Keratinocyte (primary cell): ENCODE results near the gene GNMT.

Experiments used
- CTCF ChIP-seq, 3 experiments: IDR thresholded peaks in 1 of 3; conservative IDR thresholded peaks in 1 of 3; optimal IDR thresholded peaks in 1 of 3; 2 replicates in 2 of 3; 3 replicates in 1 of 3; pipeline versions ENCODE3 to v1.5.1; 2011; ENCODE audit warnings: low read length in 3 of 3, mild to moderate bottlenecking in 3 of 3, moderate library complexity in 2 of 3, control low read depth in 1 of 3, inconsistent platforms in 1 of 3; ENCODE audit not compliant: insufficient read depth in 2 of 3; ENCODE audit errors: extremely low read depth in 1 of 3
- EZH2 ChIP-seq: IDR thresholded peaks from one replicate; pipeline ENCODE4 v1.6.1; 2012; ENCODE audit warnings: inconsistent platforms, mild to moderate bottlenecking, low read length, moderate library complexity

DNA sequence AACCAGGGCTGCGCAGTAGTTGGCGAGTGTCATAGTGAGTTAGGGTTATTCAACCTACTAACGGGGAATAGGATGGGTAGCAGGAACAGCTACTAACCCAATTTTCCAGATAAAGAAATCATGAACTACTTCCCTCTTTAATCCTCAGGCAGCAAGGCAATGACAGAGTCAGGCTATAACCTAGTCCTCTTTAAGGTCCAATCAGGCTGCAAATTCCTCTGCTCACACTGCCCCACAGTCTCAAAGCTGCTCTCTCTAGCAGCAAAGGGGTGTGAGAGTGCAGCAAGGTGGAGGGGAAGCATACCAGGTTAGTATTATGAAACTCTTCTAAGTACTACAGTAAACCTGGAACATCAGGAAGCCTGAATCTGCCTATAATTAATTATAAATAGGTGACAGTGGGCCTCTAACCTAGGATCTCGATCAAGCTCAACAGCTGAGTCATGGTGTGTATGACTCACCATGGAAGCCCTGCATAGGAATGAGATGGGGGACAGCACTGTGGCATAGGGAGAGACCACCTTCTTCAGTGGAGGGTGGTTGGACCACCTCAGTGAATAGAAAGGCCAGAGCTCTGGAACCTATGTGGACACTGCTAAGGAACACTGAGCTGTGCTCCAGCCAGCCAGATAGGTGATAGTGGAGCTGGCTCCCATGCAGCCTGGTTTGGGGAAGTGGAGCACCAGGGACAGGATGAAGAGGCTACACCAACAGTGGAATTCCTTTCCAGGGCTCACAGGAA, 10.5 kb downstream of the GNMT start:
- TF ChIP-seq CTCF (optimal IDR thresholded peaks at IDR 0.05 in 1 of 3, IDR thresholded peaks at IDR 0.05 in 1 of 3, conservative IDR thresholded peaks at IDR 0.05 in 1 of 3; ENCODE audit: extremely low read depth in 1 of 3, insufficient read depth in 2 of 3, low read length in 3 of 3), result no peak
- TF ChIP-seq EZH2, result no peak
